K562 (cell line): ENCODE data around the gene NQO2. TPM values are rescaled to one million over a fixed set of nuclear protein-coding genes. Genes with fewer than 3 reads are reported as not detected.

Experiments
- ATAC-seq: fragments of 200-7000 bp; cut with Tn5 transposase; 3 replicates; pipeline ENCODE4 v1.9.1; 2020; ENCODE audit warnings: moderate library complexity
- BruUV-seq: library from RNA; stranded (reverse); fragments of 400-500 nt; replicated peaks from 2 replicates; lab custom pipeline; 2021; lab: Mats Ljungman, UMichigan
- CTCF ChIA-PET: fragments of 300-600 bp; formaldehyde crosslinking; extraction: SDS; loops from one replicate; lab custom pipeline; 2021; ENCODE audit warnings: low intra/inter-chr PET ratio; lab: Yijun Ruan, JAX
- POLR2A ChIA-PET: fragments of 300-600, 350-650 bp; sonication (Branson Sonifier 250); formaldehyde crosslinking; extraction: SDS; loops from one replicate; lab custom pipeline; 2021; ENCODE audit warnings: antibody characterized with exemption, inconsistent platforms; lab: Yijun Ruan, JAX
- DNase-seq, 4 experiments: peaks; one replicate each; pipeline versions ENCODE4 v3.0.0 to v3.0.0-alpha.2; 2011 to 2018; ENCODE audit warnings: low spot score in 3 of 4, mixed read lengths in 3 of 4; ENCODE audit errors: extremely low read depth in 1 of 4
- FAIRE-seq: peaks from 2 replicates; lab custom pipeline; 2011; peaks lifted over from hg19 to GRCh38; lab: Jason Lieb, UNC
- H2AFZ ChIP-seq: 2 replicates; pipeline ENCODE4 v1.6.0; 2011; ENCODE audit warnings: low read depth, low read length, control low read depth, inconsistent platforms
- H3K27ac ChIP-seq: fragments of 200-600 bp; 3 replicates; pipeline ENCODE4 v1.8.0; 2011; ENCODE audit warnings: low read depth, mild to moderate bottlenecking, control low read depth, inconsistent platforms, low read length, moderate library complexity, mixed read lengths; ENCODE audit errors: extremely low read depth
- H3K27me3 ChIP-seq, 2 experiments: fragments of 300-600 bp in 1 of 2; 2 replicates in 1 of 2; 3 replicates in 1 of 2; pipeline versions ENCODE4 v1.6.0 to v1.8.0; 2011; ENCODE audit warnings: inconsistent platforms in 2 of 2, low read length in 2 of 2, mild to moderate bottlenecking in 1 of 2, mixed read lengths in 1 of 2, moderate library complexity in 1 of 2; ENCODE audit not compliant: control insufficient read depth in 2 of 2, insufficient read depth in 2 of 2
- H3K36me3 ChIP-seq: fragments of 300-600 bp; 3 replicates; pipeline ENCODE4 v1.8.0; 2011; ENCODE audit warnings: mild to moderate bottlenecking, low read length, inconsistent platforms; ENCODE audit not compliant: control insufficient read depth, insufficient read depth
- H3K4me1 ChIP-seq, 2 experiments: fragments of 200-600 bp in 1 of 2; replicated peaks in 1 of 2; 2 replicates in 1 of 2; 3 replicates in 1 of 2; pipeline versions ENCODE4 v1.5.1 to v1.8.0; 2011; ENCODE audit warnings: inconsistent platforms in 2 of 2, low read length in 2 of 2, mild to moderate bottlenecking in 1 of 2, mixed read lengths in 1 of 2, moderate library complexity in 1 of 2; ENCODE audit not compliant: control insufficient read depth in 2 of 2, insufficient read depth in 2 of 2
- H3K4me2 ChIP-seq: 2 replicates; pipeline ENCODE4 v1.6.1; 2011; ENCODE audit warnings: low read length, control low read depth, inconsistent platforms, mixed read lengths; ENCODE audit not compliant: insufficient read depth
- H3K4me3 ChIP-seq: fragments of 200-600 bp; sonication (generic), shearing (Covaris generic); 2 replicates; pipeline ENCODE4 v1.5.1; 2016; ENCODE audit warnings: control low read depth, inconsistent platforms
- H3K79me2 ChIP-seq: fragments of 200-600 bp; 3 replicates; pipeline ENCODE4 v1.8.0; 2011; ENCODE audit warnings: low read length, inconsistent platforms; ENCODE audit not compliant: control insufficient read depth, insufficient read depth
- H3K9ac ChIP-seq, 2 experiments: 2 replicates each; pipeline versions ENCODE4 v1.6.0 to v1.6.1; 2011; ENCODE audit warnings: low read depth in 2 of 2, low read length in 2 of 2, control low read depth in 1 of 2, inconsistent platforms in 1 of 2, mild to moderate bottlenecking in 1 of 2, mixed read lengths in 1 of 2; ENCODE audit not compliant: insufficient read depth in 1 of 2
- H3K9me1 ChIP-seq: one replicate; pipeline ENCODE4 v1.6.0; 2011; ENCODE audit warnings: inconsistent platforms, mild to moderate bottlenecking, low read length, moderate library complexity; ENCODE audit not compliant: control insufficient read depth, insufficient read depth
- H3K9me3 ChIP-seq: replicated peaks from 2 replicates; pipeline ENCODE4 v1.5.1; 2011; ENCODE audit warnings: low read depth, low read length, inconsistent platforms; ENCODE audit not compliant: control insufficient read depth, insufficient read depth
- H4K20me1 ChIP-seq: replicated peaks from 2 replicates; pipeline ENCODE4 v1.6.1; 2011; ENCODE audit warnings: low read length, inconsistent platforms, mixed read lengths; ENCODE audit not compliant: control insufficient read depth, insufficient read depth
- BCOR ChIP-seq: fragments of 450-650 bp; IDR thresholded peaks from 2 replicates; pipeline ENCODE4 v1.6.1; 2016
- CBX5 ChIP-seq: IDR thresholded peaks from 2 replicates; pipeline ENCODE4 v1.6.1; 2014; ENCODE audit warnings: low read depth, borderline replicate concordance
- FOXK1 ChIP-seq: sonication (generic); formaldehyde crosslinking; IDR thresholded peaks from 2 replicates; pipeline ENCODE4 v1.8.0; 2022; ENCODE audit warnings: missing genetic modification reagents, mild to moderate bottlenecking, borderline replicate concordance
- HMBOX1 ChIP-seq: sonication (generic); IDR thresholded peaks from 2 replicates; pipeline ENCODE4 v1.6.1; 2016
- MAZ ChIP-seq, 2 experiments: fragments of 450-650 bp in 1 of 2; sonication (generic) in 1 of 2; formaldehyde crosslinking; IDR thresholded peaks in 1 of 2; conservative IDR thresholded peaks in 1 of 2; 2 replicates each; pipeline versions ENCODE4 v1.4.0 to v1.5.0; 2020; ENCODE audit warnings: mild to moderate bottlenecking in 1 of 2, missing genetic modification reagents in 1 of 2
- MNT ChIP-seq, 2 experiments: fragments of 450-650 bp; conservative IDR thresholded peaks; 2 replicates each; pipeline ENCODE4 v1.6.1; 2017; ENCODE audit warnings: mild to moderate bottlenecking in 2 of 2, moderate library complexity in 2 of 2
- POLR2A ChIP-seq: fragments of 450-650 bp; conservative IDR thresholded peaks from 2 replicates; pipeline ENCODE4 v1.6.1; 2016
- POLR2B ChIP-seq: fragments of 450-650 bp; IDR thresholded peaks from 2 replicates; pipeline ENCODE4 v1.6.1; 2018; ENCODE audit warnings: low read depth; ENCODE audit not compliant: partially characterized antibody
- RBM22 ChIP-seq: fragments of 200-400 bp; formaldehyde crosslinking; IDR thresholded peaks from 2 replicates; pipeline ENCODE4 v1.6.1; 2018; ENCODE audit warnings: low read length, low read depth; ENCODE audit not compliant: poor library complexity, severe bottlenecking
- RBM25 ChIP-seq: fragments of 200-400 bp; formaldehyde crosslinking; IDR thresholded peaks from 2 replicates; pipeline ENCODE4 v1.6.1; 2018; ENCODE audit warnings: low read length, low read depth, moderate library complexity; ENCODE audit not compliant: severe bottlenecking
- SMAD2 ChIP-seq: fragments of 150-350 bp; IDR thresholded peaks from 2 replicates; pipeline ENCODE4 v1.6.1; 2014; ENCODE audit warnings: low read depth, mild to moderate bottlenecking, low read length
- STAT6 ChIP-seq: sonication (generic); formaldehyde crosslinking; IDR thresholded peaks from 2 replicates; pipeline ENCODE4 v1.8.1; 2023; ENCODE audit warnings: mild to moderate bottlenecking, missing genetic modification reagents
- SUPT5H ChIP-seq: fragments of 450-650 bp; IDR thresholded peaks from 2 replicates; pipeline ENCODE4 v1.6.1; 2016
- ZNF146 ChIP-seq: IDR thresholded peaks from one replicate; pipeline ENCODE4 v1.6.1; 2018; ENCODE audit warnings: missing compliant biosample characterization; ENCODE audit not compliant: unreplicated experiment
- ZNF696 ChIP-seq: fragments of 250-450 bp; sonication (Bioruptor Pico); conservative IDR thresholded peaks from 2 replicates; pipeline ENCODE4 v1.4.0; 2020; ENCODE audit warnings: mild to moderate bottlenecking, moderate library complexity
- WGBS: fragments of 100-300 bp; shearing (Covaris generic); methylation state at CpG from one replicate; pipeline ENCODE4 v1.1.6; 2016; ENCODE audit warnings: low coverage, mixed read lengths; ENCODE audit not compliant: insufficient coverage; ENCODE audit errors: missing lambda C conversion rate; 5-methylcytosine and 5-hydroxymethylcytosine counted together
- in situ Hi-C: fragments of 300-500 bp; cut with MboI; formaldehyde crosslinking; loops from 4 replicates; pipeline ENCODE4 v1.15.0; 2018; ENCODE audit warnings: inconsistent platforms, mixed read lengths
- intact Hi-C: fragments of 100-400 bp; cut with micrococcal nuclease; formaldehyde crosslinking; loops from 2 replicates; pipeline ENCODE4 v1.14.2; 2022
- polyA plus RNA-seq, 8 experiments: library from polyadenylated mRNA; depleted of rRNA in 4 of 8; stranded (reverse) in 5 of 8; unstranded in 3 of 8; fragments of >200 nt; fragmentation: Nextera tagmentation in 2 of 8; fragmentation: Illumina TruSeq in 1 of 8; extraction: Ambion mirVana in 2 of 8; extraction: Trizol in 1 of 8; gene quantifications; 2 replicates each; pipeline versions ENCODE4 v1.2.1 to v1.2.3, GENCODE V29; 2011 to 2014; ENCODE audit warnings: inconsistent platforms in 1 of 8, missing spikeins in 1 of 8
- total RNA-seq, 7 experiments: library from RNA; depleted of rRNA in 6 of 7; stranded (reverse); fragments of >200 nt in 6 of 7; fragmentation: Illumina TruSeq in 2 of 7; extraction: Trizol in 2 of 7; gene quantifications; 2 replicates each; pipeline versions ENCODE4 v1.2.1 to v1.2.3, GENCODE V29; 2011 to 2021; ENCODE audit warnings: low replicate concordance in 1 of 7

Gene NQO2
- total and polyA plus RNA-seq, 9 of the 15 experiments (the other 6 are each of a cell fraction or from before 2014, with no cell fraction given): 54.6 to 214 (median 116) TPM

- in situ Hi-C loops (no loop called here), intact Hi-C loops (no loop called here)
- peaks cover 55% of the 10 kb centered on the region for H3K79me2 ChIP-seq
- H4K20me1 ChIP-seq: no peaks in the 10 kb centered on the region
- H3K9me3 ChIP-seq: no peaks in the 10 kb centered on the region
- H3K4me2 ChIP-seq: no peak overlapping the region
- 83% methylated on average over 6 of the region's 6 CpGs for WGBS
- peaks cover 68% of the 10 kb centered on the region for H3K36me3 ChIP-seq
- TF ChIP-seq FOXK1 (CRISPR knock-in tag) (0 out of 2 replicates have a peak, but pooled peaks have one; percentile 14), RBM25 (peak; percentile 35), MAZ (CRISPR knock-in tag; conservative IDR thresholded peaks at IDR 0.05 in 1 of 2, IDR thresholded peaks at IDR 0.05 in 1 of 2) (0 out of 4 replicates have a peak, but pooled peaks of 1 of the 2 experiments have one; percentile 34), HMBOX1 (no peak), BCOR (peak; percentile 57; the same call in 1 of the 2 replicates), RBM22 (peak; percentile 18), MNT (conservative IDR thresholded peaks at IDR 0.05) (0 out of 4 replicates have a peak, but pooled peaks of 1 of the 2 experiments have one; percentile 20), CBX5 (no peak), ZNF146 (peak; percentile 95), SUPT5H (peak; percentile 61), POLR2B (peak; percentile 69), ZNF696 (CRISPR knock-in tag) (no peak), SMAD2 (no peak), STAT6 (CRISPR knock-in tag) (no peak), POLR2A (peak; percentile 68)
- DNase-seq (no peak), FAIRE-seq (no peak), ATAC-seq (no peak)
- peaks cover 9 to 27% of the 10 kb centered on the region in 2 experiments for H3K4me1 ChIP-seq
- H3K9me1 ChIP-seq: no peaks in the 10 kb centered on the region
- H3K27me3 ChIP-seq: no peaks in the 10 kb centered on the region
- no peak overlapping the region for H3K9ac ChIP-seq
- H3K4me3 ChIP-seq: no peak overlapping the region
- no peak overlapping the region for H3K27ac ChIP-seq
- ChIA-PET CTCF (interaction anchor here (0.7 kb wide), 1 partner anchor 16 kb away, joined by 3 read pairs; no protein-coding TSS in a partner anchor), POLR2A (interaction anchor here (0.8 to 6.4 kb wide), 9 partner anchors 8 to 34 kb away, joined by 3 to 87 read pairs (median 7); partner anchors contain the start of gene NQO2)
- BruUV-seq: no TSS peak
- no peak overlapping the region for H2AFZ ChIP-seq
Observed at GRCh38 chr6:3019749-3020320, 20.1 kb downstream of the NQO2 start.
